Measurements from ENCODE around the gene CDC16. TPM values are rescaled to one million over a fixed set of nuclear protein-coding genes. Genes with fewer than 3 reads are reported as not detected.

CDC16 gene
- polyA plus RNA-seq, 1 donor: 71.0 TPM

Other genes starting within 250 kb of the CDC16 start
- gene RASA3, start 102.3 kb upstream of the CDC16 start, polyA plus RNA-seq (ENCODE audit: insufficient read length): 19.6 TPM
- gene CFAP97D2, start 55.6 kb upstream of the CDC16 start, polyA plus RNA-seq (ENCODE audit: insufficient read length): not detected
- 97.3 TPM for gene UPF3A, start 46.7 kb downstream of the CDC16 start, polyA plus RNA-seq (ENCODE audit: insufficient read length)
- 12.2 TPM for gene CHAMP1, start 79.6 kb downstream of the CDC16 start, polyA plus RNA-seq (ENCODE audit: insufficient read length)

Measured in forelimb muscle (tissue), 1 donor.